HG02943 (cell line): ENCODE data around the gene TUBE1.
A peak's percentile ranks its signal among the peaks of the same experiment; 100 is the strongest.
"Not testable (repeated sequence)": the region's sequence is repeated elsewhere in the genome, so short reads cannot be mapped to it uniquely, and the experiment has no call there.

Experiments used
- ATAC-seq: cut with Tn5 transposase; IDR thresholded peaks from one replicate; pipeline ENCODE4 v1.9.1; 2021; ENCODE audit warnings: mild to moderate bottlenecking, low read depth, moderate library complexity; ENCODE audit not compliant: unreplicated experiment

TUBE1 gene, protein sequence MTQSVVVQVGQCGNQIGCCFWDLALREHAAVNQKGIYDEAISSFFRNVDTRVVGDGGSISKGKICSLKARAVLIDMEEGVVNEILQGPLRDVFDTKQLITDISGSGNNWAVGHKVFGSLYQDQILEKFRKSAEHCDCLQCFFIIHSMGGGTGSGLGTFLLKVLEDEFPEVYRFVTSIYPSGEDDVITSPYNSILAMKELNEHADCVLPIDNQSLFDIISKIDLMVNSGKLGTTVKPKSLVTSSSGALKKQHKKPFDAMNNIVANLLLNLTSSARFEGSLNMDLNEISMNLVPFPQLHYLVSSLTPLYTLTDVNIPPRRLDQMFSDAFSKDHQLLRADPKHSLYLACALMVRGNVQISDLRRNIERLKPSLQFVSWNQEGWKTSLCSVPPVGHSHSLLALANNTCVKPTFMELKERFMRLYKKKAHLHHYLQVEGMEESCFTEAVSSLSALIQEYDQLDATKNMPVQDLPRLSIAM

DNA sequence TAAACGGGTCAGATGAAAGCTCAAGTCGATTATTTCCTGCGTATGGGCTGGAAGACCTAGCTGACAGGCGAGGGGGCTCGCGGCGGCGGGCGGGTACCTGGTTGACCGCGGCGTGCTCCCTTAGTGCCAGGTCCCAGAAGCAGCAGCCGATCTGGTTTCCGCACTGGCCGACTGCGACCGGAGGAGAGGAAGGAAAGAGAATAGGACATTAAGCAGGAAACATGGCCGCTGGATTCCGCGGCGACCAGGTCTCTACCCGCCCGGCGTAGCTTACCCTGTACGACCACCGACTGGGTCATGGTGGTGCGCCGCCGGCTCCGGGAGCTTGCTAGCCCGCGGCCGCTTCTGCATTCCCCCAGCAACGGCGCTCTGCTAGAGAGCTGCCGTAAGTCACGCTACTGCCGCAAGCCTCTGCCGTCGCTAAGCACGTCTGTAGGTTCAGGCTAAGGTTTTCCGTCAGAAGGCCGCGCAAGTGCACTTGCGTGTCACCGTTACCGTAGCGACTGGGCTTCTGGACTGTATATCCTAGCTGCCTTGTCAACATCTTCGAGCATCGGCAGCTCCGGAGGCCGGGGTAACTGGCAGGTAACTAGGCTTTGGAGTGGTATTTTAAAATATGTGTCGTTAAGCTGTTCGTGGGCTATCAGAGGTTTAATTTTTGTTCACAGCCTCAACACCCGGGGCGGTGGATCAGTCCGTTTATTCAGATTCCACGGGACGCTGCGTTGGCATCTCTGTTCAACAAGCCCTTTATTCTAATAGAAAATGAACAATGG, at the start of gene TUBE1, which contains the start of gene FAM229B:
Gene TUBE1, minus strand, starts transcription at position 347 of the 776 bp plus-strand sequence. Its CDS starts 48 bp downstream, at position 299.
Gene FAM229B, plus strand, starts transcription at position 456 of the 776 bp plus-strand sequence. CDS start 11,693 bp downstream, outside the sequence.
- peak; percentile 98 for ATAC-seq

DNA sequence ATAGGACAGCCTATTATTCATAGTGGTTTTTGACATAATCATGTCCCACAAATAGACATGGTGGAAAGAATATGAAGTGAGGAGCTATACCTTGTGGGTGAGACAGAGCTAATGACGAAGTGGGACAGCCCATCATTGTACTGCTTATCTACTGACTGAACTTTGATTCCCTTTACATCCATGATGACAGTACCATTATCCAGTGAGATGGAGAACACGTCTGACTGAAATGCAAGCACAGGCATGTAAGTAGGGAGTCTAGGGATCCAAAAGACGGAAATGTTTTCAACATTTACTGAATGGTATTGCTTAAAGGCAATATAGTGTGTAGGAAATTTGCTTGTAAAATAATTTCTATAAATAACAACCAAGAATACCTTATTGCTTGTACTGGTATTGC, 43.6 kb upstream of the TUBE1 start:
- ATAC-seq, result no peak

DNA sequence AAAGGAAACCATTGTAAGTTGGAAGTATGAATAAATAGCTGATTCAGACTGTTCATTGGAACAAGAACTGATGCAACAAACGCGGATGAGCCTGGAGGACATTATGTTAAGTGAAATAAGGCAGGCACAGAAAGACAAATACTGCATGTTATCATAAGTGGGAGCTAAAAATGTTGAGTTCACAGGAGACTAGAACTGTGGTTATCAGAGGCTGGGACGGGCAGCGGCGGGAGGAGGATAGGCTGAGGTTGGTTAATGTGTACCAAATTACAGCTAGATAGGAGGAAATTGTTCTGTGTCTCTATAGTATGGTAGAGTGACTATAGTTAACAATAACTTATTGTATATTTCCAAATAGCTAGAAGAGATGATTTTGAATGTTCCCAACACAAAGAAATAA, 40.9 kb upstream of the TUBE1 start:
- no peak for ATAC-seq

DNA sequence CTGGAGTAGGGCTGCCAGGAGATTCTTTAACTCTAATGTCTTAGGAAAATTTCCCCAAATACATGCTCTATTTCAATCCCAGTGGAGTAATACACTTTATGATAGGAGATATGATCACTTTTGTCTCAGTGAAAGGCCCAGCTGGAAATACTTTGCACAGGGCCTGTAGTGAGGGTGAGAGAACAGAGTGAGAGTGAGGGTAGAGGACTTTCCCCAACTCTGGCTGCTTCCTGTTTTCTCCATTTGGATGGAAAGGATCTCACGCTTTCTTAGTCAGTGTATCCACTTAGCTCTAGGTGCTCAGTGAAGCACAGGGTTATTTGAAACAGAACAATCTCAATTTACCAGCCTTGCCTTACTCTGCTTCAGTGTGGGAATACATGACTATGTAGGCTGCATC, 36.7 kb upstream of the TUBE1 start:
- ATAC-seq, result no peak

DNA sequence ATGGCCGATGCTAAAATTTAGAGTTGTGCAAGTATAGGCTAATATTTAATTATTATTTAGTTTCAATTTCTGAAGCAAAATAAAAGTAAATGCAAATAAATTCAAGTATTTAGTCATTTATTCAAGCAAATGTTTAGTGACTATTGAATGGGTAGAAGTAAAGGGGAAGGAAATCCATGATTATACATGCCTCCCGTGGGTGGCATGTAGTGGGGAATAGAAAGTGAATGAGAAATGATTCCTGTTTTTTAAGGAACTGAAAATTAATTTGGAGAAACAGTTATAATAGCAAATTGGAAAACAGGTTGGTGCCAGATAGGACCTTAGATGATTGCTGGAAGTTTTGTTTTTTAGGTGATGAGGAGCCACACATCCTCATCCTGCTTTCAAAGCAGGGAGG, 35.5 kb upstream of the TUBE1 start:
- no peak for ATAC-seq

DNA sequence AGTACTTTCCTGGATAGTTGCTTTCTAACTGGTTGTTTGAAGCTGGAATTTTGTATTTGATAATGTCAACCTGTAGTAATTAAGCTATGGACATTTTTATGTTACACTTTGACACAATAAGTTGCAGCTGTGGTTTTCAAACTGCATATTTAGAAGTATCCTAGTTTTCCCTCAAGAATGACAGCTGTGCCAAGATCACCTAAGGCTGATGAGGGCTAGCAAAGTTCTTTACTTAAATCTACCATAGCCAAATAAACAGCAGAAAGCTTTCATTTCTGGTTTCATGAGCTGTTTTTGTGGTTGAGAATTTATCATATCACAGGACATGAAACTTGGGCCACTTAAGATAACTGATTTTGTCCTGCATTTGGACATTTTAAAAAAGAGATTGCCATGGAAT, 30.8 kb upstream of the TUBE1 start:
- no peak for ATAC-seq

DNA sequence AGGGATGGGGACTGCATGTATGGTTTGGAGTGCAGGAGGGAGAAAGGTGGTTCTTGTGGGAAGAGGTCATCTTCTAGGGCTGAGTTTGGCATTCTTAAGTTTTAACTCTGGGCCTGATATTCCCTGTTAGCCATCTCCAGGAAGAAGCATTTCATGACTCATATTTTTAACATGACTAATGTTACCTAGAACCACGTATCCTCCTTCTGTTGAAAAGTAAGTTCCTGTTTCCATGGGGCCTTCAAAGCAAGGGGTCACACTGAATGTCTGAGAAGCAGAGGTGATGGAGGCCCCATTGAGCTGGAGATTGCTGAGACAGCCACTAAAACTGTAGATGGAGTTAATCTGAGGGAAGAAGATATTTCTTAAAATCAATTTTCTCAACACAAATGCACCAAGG, 30.3 kb upstream of the TUBE1 start:
- ATAC-seq, result no peak

DNA sequence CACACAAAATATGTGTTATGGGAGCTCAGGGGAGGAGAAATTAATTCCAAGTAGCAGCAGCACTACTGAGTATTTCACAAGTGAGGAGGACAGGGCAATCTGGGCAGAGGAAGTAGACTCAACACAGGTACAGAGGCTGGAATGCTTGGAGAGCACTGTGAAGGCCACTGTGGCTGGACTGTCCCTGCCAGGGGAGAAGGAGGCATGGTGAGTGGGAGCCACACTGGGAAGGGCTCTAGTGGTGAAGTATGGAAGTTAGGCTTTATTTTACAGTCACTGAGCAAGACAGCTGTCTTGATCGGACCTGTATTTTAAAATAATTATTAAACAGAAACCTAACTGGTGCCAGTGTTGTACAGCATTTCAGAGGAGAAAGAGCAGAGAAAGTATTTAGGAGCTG, 28.9 kb upstream of the TUBE1 start:
- no peak for ATAC-seq

DNA sequence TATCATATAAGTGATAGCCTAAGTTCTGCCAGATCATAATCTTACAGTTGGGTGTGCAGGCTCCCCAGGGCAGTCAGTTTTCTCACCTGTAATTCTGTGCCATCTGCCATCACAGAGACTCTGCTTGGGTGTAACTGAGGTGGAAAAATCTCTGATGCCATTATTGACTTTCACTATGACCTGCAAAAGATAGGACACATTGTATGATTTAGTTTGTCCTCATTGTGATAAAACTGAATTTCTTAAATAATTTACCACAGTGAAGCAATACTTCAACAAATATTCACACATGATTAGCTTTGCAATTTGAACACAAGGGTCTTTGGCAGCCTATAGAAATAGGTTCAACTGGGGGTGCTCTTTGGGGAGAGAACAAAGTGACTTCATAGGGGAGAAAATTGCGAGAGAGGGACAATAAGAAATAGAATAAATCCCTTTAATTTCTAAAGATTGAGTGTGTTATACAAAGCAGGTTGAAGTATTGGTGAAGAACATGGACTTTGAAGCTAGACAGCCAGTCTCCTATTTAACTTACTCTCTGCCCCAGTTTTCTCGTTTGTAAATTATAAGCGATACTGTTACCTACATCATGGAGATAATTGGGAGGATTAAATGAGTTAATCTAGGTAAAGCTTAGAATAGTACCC, 27.4 kb upstream of the TUBE1 start:
- no peak for ATAC-seq

DNA sequence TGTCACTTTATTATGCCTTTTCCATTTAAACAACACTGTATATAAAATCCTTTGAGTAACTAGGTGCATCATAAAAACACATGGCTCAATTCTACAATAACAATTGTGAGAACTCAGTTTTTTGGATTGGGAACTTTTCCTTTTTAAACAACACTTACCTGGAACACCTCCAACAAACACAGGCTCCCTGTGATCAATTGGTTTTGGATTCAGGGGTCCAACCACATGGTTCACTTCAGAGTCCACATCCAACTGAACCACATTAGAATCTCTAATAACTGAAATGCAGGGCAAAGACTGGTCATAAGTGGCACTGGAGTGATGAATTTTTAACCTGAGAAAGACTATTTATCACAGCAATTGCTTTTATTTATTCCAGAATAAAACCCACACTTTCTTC, 26.6 kb upstream of the TUBE1 start:
- ATAC-seq, result no peak

DNA sequence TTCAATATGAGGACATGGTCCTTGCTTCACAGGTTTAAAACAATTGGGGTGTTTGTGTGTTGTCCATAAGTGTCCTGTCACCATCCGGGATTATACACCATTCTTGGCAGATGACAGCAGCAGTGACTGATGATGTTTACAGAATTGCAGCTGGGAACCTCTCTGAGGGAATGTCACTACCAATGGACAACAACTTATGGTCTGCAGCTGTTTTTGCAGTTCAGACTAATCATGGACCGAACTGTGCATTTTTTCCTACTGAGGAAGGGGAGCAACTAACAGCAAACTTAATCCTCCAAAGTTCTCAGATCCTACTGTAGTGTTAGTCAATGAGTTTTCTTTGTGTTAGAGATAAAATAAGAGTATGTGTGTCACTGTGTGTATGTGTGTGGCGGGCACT, 26.1 kb upstream of the TUBE1 start:
- no peak for ATAC-seq

DNA sequence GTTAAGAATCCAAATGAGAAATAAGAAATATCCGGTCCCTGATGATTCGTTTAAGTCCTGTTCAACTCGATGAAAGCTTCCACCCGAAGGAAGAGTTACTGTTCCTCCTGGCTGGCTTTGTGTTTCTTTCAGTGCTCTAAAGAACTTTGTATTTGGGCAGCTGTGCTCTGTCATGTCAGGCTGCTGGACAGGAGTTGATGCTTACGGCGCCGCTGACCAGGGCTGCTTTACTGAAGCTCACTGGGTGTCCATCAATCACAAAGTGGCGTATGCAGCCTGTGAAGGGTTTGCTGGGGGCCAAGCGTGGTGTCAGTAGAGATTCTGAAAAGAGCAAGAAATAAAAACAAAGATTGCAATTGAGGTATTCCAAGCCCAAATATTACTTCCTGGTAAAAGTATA, 22.0 kb upstream of the TUBE1 start:
- ATAC-seq, result no peak

DNA sequence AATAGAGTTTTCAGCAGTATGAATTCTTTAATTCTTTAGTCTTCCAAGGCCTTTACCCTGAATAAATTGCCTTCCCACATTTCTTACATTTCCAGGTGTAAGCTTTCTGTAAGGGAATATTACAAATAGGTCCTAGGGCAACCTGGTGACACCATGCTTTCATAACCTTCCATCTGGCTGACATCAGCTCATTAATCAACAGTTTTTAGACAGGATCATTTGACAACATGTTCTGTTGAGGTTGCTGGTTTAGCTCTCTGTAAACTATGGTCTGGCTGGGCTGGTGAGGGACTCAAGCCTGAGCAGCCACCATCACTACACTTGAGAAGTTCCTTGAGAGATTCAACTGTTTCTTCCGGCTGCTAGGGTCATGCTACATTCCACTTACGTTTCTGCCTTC, 19.3 kb upstream of the TUBE1 start:
- ATAC-seq, result no peak

DNA sequence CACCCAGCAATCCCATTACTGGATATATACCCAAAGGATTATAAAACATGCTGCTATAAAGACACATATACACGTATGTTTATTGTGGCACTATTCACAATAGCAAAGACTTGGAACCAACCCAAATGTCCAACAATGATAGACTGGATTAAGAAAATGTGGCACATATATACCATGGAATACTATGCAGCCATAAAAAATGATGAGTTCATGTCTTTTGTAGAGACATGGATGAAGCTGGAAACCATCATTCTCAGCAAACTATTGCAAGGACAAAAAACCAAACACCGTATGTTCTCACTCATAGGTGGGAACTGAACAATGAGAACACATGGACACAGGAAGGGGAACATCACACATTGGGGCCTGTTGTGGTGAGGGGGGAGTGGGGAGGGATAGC, 18.7 kb upstream of the TUBE1 start:
- not testable (repeated sequence) for ATAC-seq

DNA sequence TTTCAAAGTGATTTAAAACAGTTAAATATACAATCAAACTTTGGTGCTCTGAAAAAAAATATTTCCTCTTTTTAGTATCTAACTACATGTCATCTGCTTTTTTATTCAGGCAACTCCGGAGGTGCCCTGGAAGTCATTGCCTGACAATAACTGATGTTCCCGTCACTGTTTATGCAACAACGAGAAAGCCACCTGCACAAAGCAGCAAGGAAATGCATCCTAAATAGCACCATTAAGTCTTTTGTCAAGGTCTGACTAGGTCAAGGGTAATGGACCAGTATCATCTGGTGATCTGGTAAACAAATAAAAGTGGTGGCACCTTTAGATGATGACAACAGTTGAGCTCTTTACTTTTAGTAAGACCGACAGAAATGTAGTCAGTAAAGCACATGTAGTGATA, 13.3 kb upstream of the TUBE1 start:
- no peak for ATAC-seq

DNA sequence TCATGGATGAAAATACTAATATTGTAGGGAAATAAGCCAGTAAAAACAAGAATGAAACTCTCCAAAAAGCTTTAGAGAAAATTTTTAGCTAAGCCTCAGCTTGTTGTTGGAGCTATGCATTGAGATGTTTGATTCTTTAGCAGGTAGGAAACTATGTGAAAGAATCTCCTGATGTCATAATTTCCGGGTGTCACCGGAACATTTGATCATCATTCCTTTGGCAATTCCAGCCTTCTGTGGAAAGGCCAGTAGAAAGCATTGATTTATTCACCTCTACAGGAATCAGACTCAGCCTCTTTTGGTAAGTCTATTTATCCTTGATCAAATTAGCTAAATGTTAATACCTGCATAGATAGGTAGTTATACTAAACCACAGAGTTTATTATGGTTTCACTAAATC, 9.6 kb upstream of the TUBE1 start:
- no peak for ATAC-seq

DNA sequence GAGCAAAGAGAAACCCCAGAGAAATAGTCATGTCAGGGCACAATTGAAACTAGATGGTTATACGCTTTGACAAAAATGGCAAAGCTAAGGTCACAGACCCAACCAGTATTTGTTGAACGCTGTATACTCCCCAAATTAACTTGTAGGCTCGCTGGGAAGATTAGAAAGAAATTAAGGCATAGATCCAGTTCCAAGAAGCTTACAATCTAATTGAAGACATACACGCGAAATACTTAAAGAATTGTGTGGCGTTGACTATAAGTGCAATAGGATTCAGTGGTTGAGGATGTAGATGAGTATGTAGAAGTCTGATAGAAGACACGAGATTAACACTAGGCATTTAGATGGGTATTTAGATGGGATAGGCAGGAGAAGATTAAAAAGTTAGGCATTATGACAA, 634 bp upstream of the TUBE1 start:
- ATAC-seq, result no peak

DNA sequence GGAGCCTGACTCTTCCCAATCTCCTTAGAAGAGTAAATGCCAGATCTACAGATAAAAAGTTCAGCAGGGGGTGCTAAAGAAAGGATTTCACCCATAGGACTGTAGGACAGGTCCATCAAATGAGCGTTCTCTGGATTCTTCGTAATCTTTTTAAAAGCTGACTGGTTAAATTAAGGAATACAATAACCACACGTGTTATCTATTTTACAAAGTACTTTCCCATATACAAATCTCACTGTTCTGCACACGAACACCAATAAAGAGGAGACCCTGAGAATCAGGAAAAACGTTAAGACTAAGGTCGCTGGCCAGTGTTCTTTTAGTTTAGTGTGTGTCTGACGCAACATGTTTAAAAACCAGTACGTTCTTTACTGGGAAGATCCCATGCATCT, 542 bp downstream of the TUBE1 start:
- ATAC-seq, result peak; percentile 32

DNA sequence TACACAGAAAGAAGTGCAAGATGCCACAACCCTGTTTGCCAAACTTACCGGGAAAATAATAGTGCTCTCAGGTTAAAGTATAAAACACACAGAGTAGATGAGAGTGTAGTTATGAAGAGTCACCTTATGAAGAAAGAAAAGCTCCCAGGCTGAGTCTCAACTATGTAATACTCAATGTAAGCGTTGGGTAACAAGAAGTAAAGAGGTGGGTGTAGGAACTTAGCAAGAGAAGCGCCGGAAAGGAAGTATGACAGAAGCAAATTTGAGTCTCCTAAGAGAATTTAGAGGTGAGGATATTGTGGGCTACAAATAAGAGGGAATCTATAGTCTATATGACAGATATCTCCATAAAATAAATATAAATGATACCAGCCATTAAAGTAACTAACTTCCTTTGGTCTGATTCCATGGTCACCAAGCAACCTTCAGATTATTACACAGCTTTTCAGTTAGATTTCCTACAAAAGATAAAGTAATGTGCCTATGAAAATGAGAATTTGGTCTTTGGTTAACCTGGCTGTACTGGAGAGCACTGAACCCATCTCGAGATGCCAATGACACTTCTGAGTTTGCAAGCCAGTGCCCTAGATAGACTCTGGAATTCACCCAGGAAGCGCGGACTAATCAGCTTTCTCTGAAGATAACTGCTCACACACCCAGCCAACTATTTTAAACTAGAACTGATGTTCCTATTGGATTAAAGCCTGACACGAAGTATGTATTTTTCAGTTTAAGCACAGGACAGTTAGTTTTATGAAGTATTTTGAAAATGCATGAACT, 1.8 kb downstream of the TUBE1 start:
- ATAC-seq, result no peak

DNA sequence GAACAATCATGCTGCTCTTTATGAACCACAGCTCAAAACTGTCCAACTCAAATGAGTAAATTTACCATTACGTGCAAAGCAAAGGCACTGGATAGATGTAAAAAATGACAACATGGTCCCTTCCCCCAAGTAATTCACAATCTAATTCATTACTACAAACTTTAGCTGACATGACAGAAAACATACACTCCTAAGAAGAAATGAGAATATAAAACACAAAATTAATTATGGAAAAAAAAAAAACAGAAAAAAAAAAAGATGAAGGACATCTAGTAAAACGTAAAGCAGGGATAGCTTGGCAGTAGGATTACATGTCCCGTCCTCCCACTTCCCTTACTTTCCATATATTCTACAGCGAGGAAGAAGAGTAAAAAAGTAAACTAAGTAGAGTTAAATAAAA, 5.7 kb downstream of the TUBE1 start:
- no peak for ATAC-seq
